ENCODE results near the gene FNBP1L.

The FNBP1L gene

GRCh38 chr1:93522721-93523120 is 74.8 kb downstream of the FNBP1L start:
- Histone ChIP-seq H3F3A (ENCODE audit: low read depth) (no peaks in the 10 kb centered on the region), H3K4me1 (ENCODE audit: insufficient read depth, low read length, poor library complexity, severe bottlenecking) (no peaks in the 10 kb centered on the region), H4K20me1 (ENCODE audit: insufficient read depth, low read length, poor library complexity, severe bottlenecking) (no peaks in the 10 kb centered on the region), H3K4me3 (ENCODE audit: low read length, poor library complexity, severe bottlenecking) (no peak overlapping the region), H3K36me3 (ENCODE audit: insufficient read depth, low read length) (0 out of 2 replicates have a peak, but pooled peaks cover 2% of the 10 kb centered on the region), H3K27me3 (ENCODE audit: insufficient read depth, low read length, poor library complexity, severe bottlenecking) (no peaks in the 10 kb centered on the region), H3K79me2 (ENCODE audit: insufficient read depth, low read length) (no peaks in the 10 kb centered on the region), H3K9me2 (replicated peaks; ENCODE audit: low read depth, low read length) (no peaks in the 10 kb centered on the region), H3K9ac (ENCODE audit: low read depth, low read length, poor library complexity, severe bottlenecking) (no peak overlapping the region), H2AFZ (ENCODE audit: low read length) (no peak overlapping the region), H3K4me2 (ENCODE audit: low read depth, low read length, poor library complexity, severe bottlenecking) (no peak overlapping the region), H3K9me3 (ENCODE audit: insufficient read depth, low read depth, low read length) (no peaks in the 10 kb centered on the region)
- TF ChIP-seq CTCF (conservative IDR thresholded peaks at IDR 0.05; ENCODE audit: low read length) (no peak), EZH2phosphoT487 (IDR thresholded peaks at IDR 0.05; ENCODE audit: borderline replicate concordance) (no peak)

- Histone ChIP-seq H3K36me3 (ENCODE audit: insufficient read depth, low read length) (0 out of 2 replicates have a peak, but pooled peaks cover 2% of the 10 kb centered on the region), H3K9me3 (ENCODE audit: insufficient read depth, low read depth, low read length) (no peaks in the 10 kb centered on the region), H3K4me3 (ENCODE audit: low read length, poor library complexity, severe bottlenecking) (no peak overlapping the region), H3K4me2 (ENCODE audit: low read depth, low read length, poor library complexity, severe bottlenecking) (no peak overlapping the region), H2AFZ (ENCODE audit: low read length) (no peak overlapping the region), H3K9ac (ENCODE audit: low read depth, low read length, poor library complexity, severe bottlenecking) (no peak overlapping the region), H3K79me2 (ENCODE audit: insufficient read depth, low read length) (no peaks in the 10 kb centered on the region), H4K20me1 (ENCODE audit: insufficient read depth, low read length, poor library complexity, severe bottlenecking) (no peaks in the 10 kb centered on the region), H3K27me3 (ENCODE audit: insufficient read depth, low read length, poor library complexity, severe bottlenecking) (no peaks in the 10 kb centered on the region), H3K4me1 (ENCODE audit: insufficient read depth, low read length, poor library complexity, severe bottlenecking) (no peaks in the 10 kb centered on the region), H3F3A (ENCODE audit: low read depth) (no peaks in the 10 kb centered on the region), H3K9me2 (replicated peaks; ENCODE audit: low read depth, low read length) (no peaks in the 10 kb centered on the region)
- TF ChIP-seq CTCF (conservative IDR thresholded peaks at IDR 0.05; ENCODE audit: low read length) (no peak), EZH2phosphoT487 (IDR thresholded peaks at IDR 0.05; ENCODE audit: borderline replicate concordance) (no peak)
These were observed 77.5 kb downstream of the FNBP1L start for GRCh38 chr1:93525431-93525830.

- no peaks in the 10 kb centered on the region for H3K27me3 ChIP-seq (ENCODE audit: insufficient read depth, low read length, poor library complexity, severe bottlenecking)
- H4K20me1 ChIP-seq (ENCODE audit: insufficient read depth, low read length, poor library complexity, severe bottlenecking), result no peaks in the 10 kb centered on the region
- H3K4me2 ChIP-seq (ENCODE audit: low read depth, low read length, poor library complexity, severe bottlenecking), result no peak overlapping the region
- no peaks in the 10 kb centered on the region for H3K4me1 ChIP-seq (ENCODE audit: insufficient read depth, low read length, poor library complexity, severe bottlenecking)
- no peaks in the 10 kb centered on the region for H3K9me3 ChIP-seq (ENCODE audit: insufficient read depth, low read depth, low read length)
- TF ChIP-seq EZH2phosphoT487 (IDR thresholded peaks at IDR 0.05; ENCODE audit: borderline replicate concordance), result no peak
- TF ChIP-seq CTCF (conservative IDR thresholded peaks at IDR 0.05; ENCODE audit: low read length), result no peak
- no peak overlapping the region for H2AFZ ChIP-seq (ENCODE audit: low read length)
- no peaks in the 10 kb centered on the region for H3K79me2 ChIP-seq (ENCODE audit: insufficient read depth, low read length)
- no peaks in the 10 kb centered on the region for H3K9me2 ChIP-seq (replicated peaks; ENCODE audit: low read depth, low read length)
- H3K9ac ChIP-seq (ENCODE audit: low read depth, low read length, poor library complexity, severe bottlenecking), result no peak overlapping the region
- H3K4me3 ChIP-seq (ENCODE audit: low read length, poor library complexity, severe bottlenecking), result no peak overlapping the region
- H3F3A ChIP-seq (ENCODE audit: low read depth), result no peaks in the 10 kb centered on the region
- H3K36me3 ChIP-seq (ENCODE audit: insufficient read depth, low read length), result peaks cover 5% of the 10 kb centered on the region; the same call in 1 of the 2 replicates
These were observed 78.5 kb downstream of the FNBP1L start for GRCh38 chr1:93526431-93526830.

All from Loucy (cell line).